Left hindlimb (tissue), 1 donor: ENCODE results near the gene NAT8L.

Source experiments
- DNase-seq: peaks from one replicate; pipeline ENCODE4 v3.0.0-alpha.2; 2018

The NAT8L gene

GRCh38 chr4:2096073-2096609, 37.0 kb downstream of the NAT8L start:
- no peak for DNase-seq

DNA sequence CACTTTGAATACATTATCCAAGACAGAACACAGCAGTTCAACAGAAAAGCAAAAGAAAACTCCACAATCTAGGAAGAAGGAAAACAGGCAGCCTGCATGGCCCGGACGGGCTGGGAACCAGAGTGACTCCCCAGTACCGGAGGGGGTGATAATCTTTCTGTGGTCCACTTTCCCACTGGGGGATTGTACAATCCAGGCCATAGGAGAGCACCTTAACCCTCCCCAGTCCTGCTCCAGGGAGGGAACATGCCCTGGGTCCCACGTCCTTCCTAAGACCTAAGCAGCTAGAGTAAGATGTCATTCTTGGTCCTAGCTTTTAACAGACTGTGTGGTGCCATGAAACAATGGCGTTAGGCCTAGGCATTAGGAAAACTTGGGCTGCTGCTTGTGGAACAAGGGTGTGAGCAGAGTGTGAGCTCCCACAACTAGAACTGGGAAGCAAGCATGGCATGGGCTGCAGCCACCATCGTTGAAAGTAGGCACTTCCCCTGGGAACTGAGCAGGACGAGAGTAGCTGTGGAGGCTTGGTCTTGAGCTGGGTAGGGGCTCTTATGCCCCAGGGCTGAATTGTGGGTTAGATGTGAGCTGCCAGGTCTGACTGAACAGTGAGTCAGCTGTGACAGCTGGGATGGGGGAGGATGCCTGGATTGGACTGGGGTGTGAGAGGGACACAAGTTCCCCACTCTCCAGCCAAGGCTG, 42.4 kb downstream of the NAT8L start:
- DNase-seq, result no peak

DNA sequence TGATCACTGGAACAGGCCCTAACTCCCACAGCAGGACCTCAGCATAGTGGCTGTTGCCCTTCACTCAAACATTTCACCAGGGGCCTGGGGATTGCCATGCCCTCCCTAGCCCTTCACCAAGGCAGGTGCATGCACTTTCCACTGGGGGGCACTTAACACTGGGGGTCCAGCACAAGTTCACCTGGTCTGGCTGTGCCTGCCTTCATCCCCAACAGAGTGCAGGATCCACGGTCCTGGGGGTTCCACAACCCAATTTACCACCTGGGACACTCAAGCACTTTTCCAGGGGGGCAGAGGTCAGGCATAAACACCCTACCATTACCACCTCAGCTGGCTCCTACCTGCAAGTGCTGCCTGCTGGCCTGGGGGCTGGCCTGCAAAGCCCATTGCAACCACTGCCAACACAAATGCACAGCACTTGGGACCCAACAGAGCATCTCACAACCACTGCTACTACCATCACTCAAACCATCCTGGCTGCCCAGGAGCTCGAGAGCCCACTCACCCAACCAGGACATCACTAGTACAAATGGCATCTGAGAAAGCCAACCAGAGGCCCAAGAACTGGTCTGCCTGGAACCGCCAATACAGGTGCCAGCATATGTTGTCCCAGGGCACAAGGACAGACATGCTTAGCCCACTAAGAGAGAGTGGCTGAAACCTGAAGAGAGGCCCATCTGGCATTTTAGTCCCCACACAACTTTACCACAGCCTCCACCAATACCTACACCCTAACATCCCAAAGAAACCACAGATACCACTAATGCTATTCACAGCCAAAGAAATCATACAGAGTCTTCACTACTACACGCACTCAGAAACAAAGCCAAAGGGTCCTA, 43.1 kb downstream of the NAT8L start:
- no peak for DNase-seq

GRCh38 chr4:2103127-2103842, 44.2 kb downstream of the NAT8L start:
- DNase-seq, result no peak

- DNase-seq, result no peak
These were observed 44.9 kb downstream of the NAT8L start for GRCh38 chr4:2103843-2104547.

GRCh38 chr4:2104556-2105345, 45.6 kb downstream of the NAT8L start:
- DNase-seq, result no peak

DNA sequence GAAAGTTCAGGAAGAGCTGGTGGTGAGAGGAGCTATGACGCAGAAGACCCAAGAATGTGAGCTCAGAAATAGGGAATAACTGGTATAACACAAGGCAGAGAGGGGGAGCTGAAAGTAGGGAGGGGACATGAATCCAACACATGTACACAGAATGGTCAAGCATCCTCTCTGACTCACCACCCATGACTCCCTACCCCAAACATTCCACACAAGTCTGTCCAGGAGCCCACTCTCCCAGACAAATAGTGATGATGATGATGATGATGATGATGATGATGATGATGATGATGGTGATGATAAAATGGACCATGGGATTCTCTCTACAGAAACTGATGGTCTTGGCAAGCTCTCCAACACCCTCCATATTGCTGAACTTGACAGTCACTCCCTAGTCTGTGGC, 46.4 kb downstream of the NAT8L start:
- DNase-seq, result no peak

DNA sequence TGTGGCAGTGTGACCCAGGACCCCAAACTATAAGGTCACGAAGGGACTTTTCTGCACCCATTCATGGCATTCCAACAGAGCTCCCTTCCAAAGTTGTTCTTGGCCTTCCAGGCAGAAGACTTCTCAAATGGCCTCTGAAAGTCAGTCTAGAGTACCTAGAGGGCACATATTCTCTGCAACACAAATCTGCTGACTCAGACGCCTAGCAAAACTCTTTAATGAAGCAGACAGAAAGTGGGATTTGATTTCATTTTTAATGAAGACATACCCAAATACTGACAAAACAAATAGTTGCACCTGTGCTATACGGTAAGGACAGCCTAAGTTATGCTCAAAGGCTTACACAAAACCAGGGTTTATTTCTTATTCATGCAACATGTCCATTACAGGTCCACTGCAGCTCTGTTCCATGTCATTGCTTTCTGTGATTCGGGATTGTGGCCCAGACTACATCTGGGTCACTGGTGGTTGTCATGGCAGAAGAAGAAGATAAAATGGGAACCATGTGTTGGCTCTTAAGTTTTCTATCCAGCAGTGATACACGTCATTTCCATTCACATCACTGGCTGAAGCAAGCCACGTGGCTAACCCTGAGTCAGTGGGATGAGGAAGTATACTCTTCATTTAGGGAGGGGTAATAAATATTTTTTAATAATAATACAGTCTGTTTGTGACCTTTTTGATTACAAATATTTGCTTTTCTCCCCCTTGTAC, 57.7 kb downstream of the NAT8L start:
- no peak for DNase-seq
